SU-DHL-6 (cell line): ENCODE data around the gene NUDCD2.

Experiments used
- H2AFZ ChIP-seq: fragments of 200-600 bp; sonication (generic); 2 replicates; pipeline ENCODE4 v1.6.1; 2014; ENCODE audit warnings: low read depth, mild to moderate bottlenecking, moderate library complexity, mixed read lengths, antibody characterized with exemption, low read length; ENCODE audit not compliant: severe bottlenecking
- H3F3A ChIP-seq: fragments of 200-600 bp; shearing (Covaris generic); 2 replicates; pipeline ENCODE4 v1.6.0; 2016; ENCODE audit warnings: antibody characterized with exemption, mild to moderate bottlenecking; ENCODE audit not compliant: insufficient read depth
- H3K27ac ChIP-seq: fragments of 200-600 bp; sonication (generic); 2 replicates; pipeline ENCODE4 v1.5.1; 2016; ENCODE audit warnings: low read depth, mild to moderate bottlenecking, low read length, moderate library complexity, mixed read lengths
- H3K27me3 ChIP-seq: fragments of 200-600 bp; sonication (generic), shearing (Covaris generic); 2 replicates; pipeline ENCODE4 v1.6.0; 2014; ENCODE audit warnings: mild to moderate bottlenecking, low read length
- H3K36me3 ChIP-seq: fragments of 200-600 bp; sonication (generic); 2 replicates; pipeline ENCODE4 v1.6.1; 2014; ENCODE audit warnings: mild to moderate bottlenecking, low read length, mixed read lengths
- H3K4me2 ChIP-seq: fragments of 300-600, 200-600 bp; shearing (Covaris generic), sonication (generic); 2 replicates; pipeline ENCODE4 v1.6.0; 2014; ENCODE audit warnings: low read length, low read depth, mild to moderate bottlenecking; ENCODE audit not compliant: poor library complexity, severe bottlenecking
- H3K4me3 ChIP-seq: fragments of 200-600 bp; sonication (generic); 2 replicates; pipeline ENCODE4 v1.5.1; 2014; ENCODE audit warnings: antibody characterized with exemption, low read length, mild to moderate bottlenecking, mixed read lengths; ENCODE audit not compliant: insufficient read depth, poor library complexity, severe bottlenecking
- H3K79me2 ChIP-seq: fragments of 200-600 bp; sonication (generic); 2 replicates; pipeline ENCODE4 v1.6.1; 2014; ENCODE audit warnings: mild to moderate bottlenecking, low read length, moderate library complexity; ENCODE audit not compliant: insufficient read depth
- H3K9ac ChIP-seq: fragments of 200-600 bp; sonication (generic); 2 replicates; pipeline ENCODE4 v1.7.0; 2014; ENCODE audit warnings: mild to moderate bottlenecking, low read length
- H3K9me2 ChIP-seq: fragments of 200-600 bp; sonication (generic); replicated peaks from 2 replicates; pipeline ENCODE4 v1.6.1; 2014; ENCODE audit warnings: low read length; ENCODE audit not compliant: insufficient read depth
- H3K9me3 ChIP-seq: fragments of 200-600 bp; sonication (generic); 2 replicates; pipeline ENCODE4 v1.6.1; 2014; ENCODE audit warnings: low read length, mixed read lengths; ENCODE audit not compliant: insufficient read depth
- H4K20me1 ChIP-seq: fragments of 200-600 bp; sonication (generic); 2 replicates; pipeline ENCODE4 v1.6.1; 2014; ENCODE audit warnings: low read depth, mild to moderate bottlenecking, antibody characterized with exemption, low read length, moderate library complexity, mixed read lengths
- CTCF ChIP-seq: fragments of 200-600 bp; sonication (generic); IDR thresholded peaks from one replicate; pipeline ENCODE4 v1.5.1; 2017; ENCODE audit warnings: antibody characterized with exemption, mild to moderate bottlenecking, low read length, moderate library complexity; ENCODE audit not compliant: insufficient read depth, poor library complexity, severe bottlenecking
- EZH2phosphoT487 ChIP-seq: fragments of 200-600 bp; sonication (generic), shearing (Covaris generic); conservative IDR thresholded peaks from 2 replicates; pipeline ENCODE4 v1.6.1; 2018; ENCODE audit warnings: mild to moderate bottlenecking, antibody characterized with exemption, low read length, moderate library complexity, mixed read lengths

NUDCD2 gene

GRCh38 chr5:163467682-163468081, 7.8 kb upstream of the NUDCD2 start:
- H3K79me2 ChIP-seq: peaks cover 21% of the 10 kb centered on the region
- H3K4me3 ChIP-seq: no peak overlapping the region
- TF ChIP-seq CTCF (no peak), EZH2phosphoT487 (no peak)
- no peaks in the 10 kb centered on the region for H3K9me3 ChIP-seq
- peaks cover 9% of the 10 kb centered on the region; the same call in 1 of the 2 replicates for H3F3A ChIP-seq
- no peak overlapping the region for H3K27ac ChIP-seq
- H3K9ac ChIP-seq: no peak overlapping the region
- peaks cover 34% of the 10 kb centered on the region for H3K36me3 ChIP-seq
- H4K20me1 ChIP-seq: no peaks in the 10 kb centered on the region
- H2AFZ ChIP-seq: no peak overlapping the region
- H3K27me3 ChIP-seq: no peaks in the 10 kb centered on the region
- no peak overlapping the region for H3K4me2 ChIP-seq
- no peaks in the 10 kb centered on the region for H3K9me2 ChIP-seq

- Histone ChIP-seq H3K79me2 (peaks cover 59% of the 10 kb centered on the region), H3K36me3 (peaks cover 12% of the 10 kb centered on the region), H2AFZ (no peak overlapping the region), H3K27ac (peak overlapping the region; percentile 93), H3K4me3 (peak overlapping the region; percentile 51), H3K9me3 (no peaks in the 10 kb centered on the region), H3K9ac (peak overlapping the region; percentile 94), H3K27me3 (no peaks in the 10 kb centered on the region), H3K4me2 (peak overlapping the region; percentile 93), H3F3A (peaks cover 28% of the 10 kb centered on the region), H4K20me1 (no peaks in the 10 kb centered on the region), H3K9me2 (no peaks in the 10 kb centered on the region)
- TF ChIP-seq CTCF: no peak
- TF ChIP-seq EZH2phosphoT487: no peak
These were observed 3.1 kb upstream of the NUDCD2 start for GRCh38 chr5:163463063-163463435.

GRCh38 chr5:163460562-163461171, 765 bp upstream of the NUDCD2 start, which contains the start of gene HMMR:
Gene HMMR, plus strand, starts transcription at chr5:163460632. Its CDS starts 61 bp downstream, at chr5:163460693.
- peaks cover 34% of the 10 kb centered on the region for H3F3A ChIP-seq
- peak within 1 kb of the TSS; percentile 73 for H2AFZ ChIP-seq
- no peaks in the 10 kb centered on the region for H3K9me3 ChIP-seq
- H3K36me3 ChIP-seq: peaks cover 11% of the 10 kb centered on the region; the same call in 1 of the 2 replicates
- no peak for TF ChIP-seq CTCF
- TF ChIP-seq EZH2phosphoT487: no peak
- H3K79me2 ChIP-seq: peaks cover 80% of the 10 kb centered on the region
- no peaks in the 10 kb centered on the region for H4K20me1 ChIP-seq
- no peaks in the 10 kb centered on the region for H3K9me2 ChIP-seq
- H3K27ac ChIP-seq: peak within 1 kb of the TSS; percentile 93
- no peaks in the 10 kb centered on the region for H3K27me3 ChIP-seq
- peak within 1 kb of the TSS; percentile 94 for H3K9ac ChIP-seq
- H3K4me3 ChIP-seq: peak within 1 kb of the TSS; percentile 96
- peak within 1 kb of the TSS; percentile 97 for H3K4me2 ChIP-seq
